Measurements from ENCODE around the gene PDK1.

Gene PDK1

GRCh38 chr2:172647439-172647838, 91.5 kb downstream of the PDK1 start:
- no peak for FAIRE-seq

GRCh38 chr2:172655091-172655837, 99.4 kb downstream of the PDK1 start:
- FAIRE-seq = no peak

GRCh38 chr2:172655838-172656573, 100.1 kb downstream of the PDK1 start:
- no peak for FAIRE-seq

Data from islet of Langerhans (tissue), 1 donor.